Caco-2 (cell line): ENCODE data around the gene DDX54. TPM values are rescaled to one million over a fixed set of nuclear protein-coding genes. Genes with fewer than 3 reads are reported as not detected.

Source experiments
- BruUV-seq: library from RNA; stranded (reverse); fragments of 400-500 nt; replicated peaks from 2 replicates; lab custom pipeline; 2021; lab: Mats Ljungman, UMichigan
- CTCF ChIA-PET: fragments of 300-600 bp; sonication (Branson Sonifier 250); formaldehyde crosslinking; loops from one replicate; lab custom pipeline; 2022; ENCODE audit warnings: antibody characterized with exemption; lab: Charles Lee
- POLR2A ChIA-PET: fragments of 300-600 bp; sonication (Branson Sonifier 250); formaldehyde crosslinking; loops from one replicate; lab custom pipeline; 2022; ENCODE audit warnings: antibody characterized with exemption; lab: Charles Lee
- DNase-seq, 2 experiments: peaks; one replicate each; pipeline versions ENCODE4 v3.0.0 to v3.0.0-alpha.2; 2020 to 2022
- H3K27me3 ChIP-seq: replicated peaks from 2 replicates; pipeline ENCODE4 v1.6.0; 2011; ENCODE audit warnings: low read length; ENCODE audit not compliant: control insufficient read depth, insufficient read depth
- H3K36me3 ChIP-seq: 2 replicates; pipeline ENCODE4 v1.5.1; 2011; ENCODE audit warnings: low read length; ENCODE audit not compliant: control insufficient read depth, insufficient read depth
- H3K4me1 ChIP-seq: fragments of 250-450 bp; sonication (Bioruptor Pico); 2 replicates; pipeline ENCODE4 v1.5.1; 2020; ENCODE audit warnings: mild to moderate bottlenecking
- H3K4me3 ChIP-seq: 2 replicates; pipeline ENCODE4 v1.5.1; 2011; ENCODE audit warnings: low read depth, mild to moderate bottlenecking, control low read depth, low read length
- H3K9me3 ChIP-seq: fragments of 250-450 bp; sonication (Bioruptor Pico); 2 replicates; pipeline ENCODE4 v1.5.1; 2020; ENCODE audit warnings: mild to moderate bottlenecking, moderate library complexity
- H3K27ac Mint-ChIP-seq: one replicate; pipeline ENCODE4 v1.8.0; 2022; ENCODE audit warnings: mixed read lengths; ENCODE audit not compliant: unreplicated experiment
- H3K27me3 Mint-ChIP-seq: one replicate; pipeline ENCODE4 v1.8.0; 2022; ENCODE audit warnings: mixed read lengths; ENCODE audit not compliant: insufficient read depth, unreplicated experiment
- H3K36me3 Mint-ChIP-seq: one replicate; pipeline ENCODE4 v1.8.0; 2022; ENCODE audit warnings: mild to moderate bottlenecking, mixed read lengths; ENCODE audit not compliant: insufficient read depth, unreplicated experiment
- H3K4me1 Mint-ChIP-seq: one replicate; pipeline ENCODE4 v1.8.0; 2022; ENCODE audit warnings: low read depth, mixed read lengths; ENCODE audit not compliant: unreplicated experiment
- H3K4me3 Mint-ChIP-seq: one replicate; pipeline ENCODE4 v1.8.0; 2022; ENCODE audit warnings: mild to moderate bottlenecking, moderate library complexity, mixed read lengths; ENCODE audit not compliant: unreplicated experiment
- H3K9me3 Mint-ChIP-seq: one replicate; pipeline ENCODE4 v1.8.0; 2022; ENCODE audit warnings: mixed read lengths; ENCODE audit not compliant: unreplicated experiment
- CTCF ChIP-seq, 2 experiments: fragments of 200-600 bp in 1 of 2; IDR thresholded peaks; 1 replicate in 1 of 2; 2 replicates in 1 of 2; pipeline versions ENCODE4 v1.5.1 to v1.8.0; 2011 to 2022; ENCODE audit warnings: antibody characterized with exemption in 1 of 2, control low read depth in 1 of 2, inconsistent platforms in 1 of 2, low read depth in 1 of 2, low read length in 1 of 2, mild to moderate bottlenecking in 1 of 2, moderate library complexity in 1 of 2; ENCODE audit not compliant: insufficient read depth in 1 of 2, severe bottlenecking in 1 of 2, unreplicated experiment in 1 of 2
- intact Hi-C: fragments of 100-400 bp; cut with micrococcal nuclease; formaldehyde crosslinking; loops from one replicate; pipeline ENCODE4 v1.10.0; 2022; ENCODE audit not compliant: unreplicated experiment
- total RNA-seq: library from RNA; stranded (reverse); gene quantifications from 2 replicates; pipeline ENCODE4 v1.2.3, GENCODE V29; 2022

DDX54 gene
- total RNA-seq, 1 experiment from 2014 or later = 110 TPM

GRCh38 chr12:113201187-113202177 is 16.2 kb upstream of the DDX54 start:
- no peak for TF ChIP-seq CTCF (IDR thresholded peaks at IDR 0.05; ENCODE audit: insufficient read depth in 1 of 2, low read depth in 1 of 2, low read length in 1 of 2, severe bottlenecking in 1 of 2, unreplicated experiment in 1 of 2)
- Mint-ChIP-seq H3K4me3 (no peak overlapping the region), H3K36me3 (no peaks in the 10 kb centered on the region), H3K27ac (no peak overlapping the region), H3K4me1 (no peaks in the 10 kb centered on the region), H3K27me3 (no peaks in the 10 kb centered on the region), H3K9me3 (no peaks in the 10 kb centered on the region)
- intact Hi-C loops = no loop called here
- CTCF ChIA-PET = no interaction called here
- no TSS peak for BruUV-seq
- DNase-seq = no peak
- H3K4me1 ChIP-seq = no peaks in the 10 kb centered on the region
- POLR2A ChIA-PET = no interaction called here
- H3K36me3 ChIP-seq = no peaks in the 10 kb centered on the region
- H3K4me3 ChIP-seq = no peak overlapping the region
- no peaks in the 10 kb centered on the region for H3K9me3 ChIP-seq
- H3K27me3 ChIP-seq = no peaks in the 10 kb centered on the region

GRCh38 chr12:113200021-113200797 is 14.9 kb upstream of the DDX54 start:
- Mint-ChIP-seq H3K9me3 (no peaks in the 10 kb centered on the region), H3K27ac (no peak overlapping the region), H3K4me1 (no peaks in the 10 kb centered on the region), H3K36me3 (peaks cover 7% of the 10 kb centered on the region), H3K4me3 (no peak overlapping the region), H3K27me3 (no peaks in the 10 kb centered on the region)
- Histone ChIP-seq H3K36me3 (no peaks in the 10 kb centered on the region), H3K9me3 (no peaks in the 10 kb centered on the region), H3K27me3 (no peaks in the 10 kb centered on the region), H3K4me3 (no peak overlapping the region), H3K4me1 (no peaks in the 10 kb centered on the region)
- ChIA-PET POLR2A (no interaction called here), CTCF (no interaction called here)
- no TSS peak for BruUV-seq
- intact Hi-C loops = no loop called here
- no peak for TF ChIP-seq CTCF (IDR thresholded peaks at IDR 0.05; ENCODE audit: insufficient read depth in 1 of 2, low read depth in 1 of 2, low read length in 1 of 2, severe bottlenecking in 1 of 2, unreplicated experiment in 1 of 2)
- no peak for DNase-seq

- CTCF ChIA-PET = no interaction called here
- DNase-seq = no peak
- no TSS peak for BruUV-seq
- Mint-ChIP-seq H3K27ac (no peak overlapping the region), H3K4me3 (no peak overlapping the region), H3K4me1 (peaks cover 7% of the 10 kb centered on the region), H3K27me3 (no peaks in the 10 kb centered on the region), H3K36me3 (peaks cover 16% of the 10 kb centered on the region), H3K9me3 (no peaks in the 10 kb centered on the region)
- intact Hi-C loops = loop anchor here (5.0 kb wide), 3 partner anchors 74 to 229 kb away; partner anchors contain the start of gene PLBD2
- TF ChIP-seq CTCF (IDR thresholded peaks at IDR 0.05; ENCODE audit: insufficient read depth in 1 of 2, low read depth in 1 of 2, low read length in 1 of 2, severe bottlenecking in 1 of 2, unreplicated experiment in 1 of 2) = no peak
- H3K27me3 ChIP-seq = no peaks in the 10 kb centered on the region
- no peak overlapping the region for H3K4me3 ChIP-seq
- H3K36me3 ChIP-seq = no peaks in the 10 kb centered on the region
- H3K4me1 ChIP-seq = peaks cover 4% of the 10 kb centered on the region; the same call in 1 of the 2 replicates
- POLR2A ChIA-PET = no interaction called here
- H3K9me3 ChIP-seq = no peaks in the 10 kb centered on the region
These were observed 13.0 kb upstream of the DDX54 start for GRCh38 chr12:113198296-113198695.
